ENCODE measurements around the gene SCN5A.

- TF ChIP-seq EZH2phosphoT487 (IDR thresholded peaks at IDR 0.05; ENCODE audit: insufficient read depth, low read depth) (no peak), EZH2 (IDR thresholded peaks at IDR 0.05; ENCODE audit: insufficient read depth, poor library complexity, severe bottlenecking) (no peak)
These were observed 114.9 kb downstream of the SCN5A start for GRCh38 chr3:38534604-38535003.

All from GM23248 (cell line).